Suprapubic skin (tissue), 4 donors: ENCODE measurements around the gene PDE9A.

ENCODE experiments used
- CTCF ChIP-seq, 2 donors: fragments of 200-600 bp in 1 of 2; fragments of 450-650 bp in 1 of 2; sonication (generic) in 1 of 2; IDR thresholded peaks; one replicate each; pipeline ENCODE4 v1.5.1; 2016 to 2019; ENCODE audit warnings: antibody characterized with exemption in 2 of 2, mild to moderate bottlenecking in 1 of 2, moderate library complexity in 1 of 2
- POLR2A ChIP-seq, 2 donors: fragments of 450-650 bp; IDR thresholded peaks; one replicate each; pipeline ENCODE4 v1.6.1; 2017; ENCODE audit warnings: antibody characterized with exemption in 2 of 2, mild to moderate bottlenecking in 2 of 2, moderate library complexity in 2 of 2
- POLR2AphosphoS5 ChIP-seq, 3 donors: sonication (generic); formaldehyde crosslinking; IDR thresholded peaks; one replicate each; pipeline ENCODE4 v1.6.1; 2017; ENCODE audit warnings: antibody characterized with exemption in 3 of 3

DNA sequence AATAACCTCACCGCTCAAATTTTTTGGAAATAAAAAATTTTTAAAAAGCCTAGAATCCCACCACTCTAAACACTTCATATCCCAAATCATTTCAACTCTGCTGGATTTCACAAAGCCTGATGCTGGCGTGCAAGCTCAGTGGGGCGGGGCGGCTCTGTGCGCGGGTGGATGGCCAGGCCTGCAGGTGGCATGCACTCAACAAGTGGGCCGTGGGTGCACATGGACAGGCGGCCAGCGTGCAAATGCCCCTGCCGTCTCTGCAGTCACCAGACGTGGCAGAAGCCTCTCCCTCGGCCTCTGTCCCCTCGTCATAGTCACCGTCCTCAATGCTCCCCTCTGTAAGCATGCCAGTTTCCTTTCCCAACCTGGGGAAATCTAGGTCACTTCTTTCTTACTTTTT lies 6.6 kb upstream of the PDE9A start:
- TF ChIP-seq POLR2AphosphoS5 (IDR thresholded peaks at IDR 0.05) (no peak), CTCF (IDR thresholded peaks at IDR 0.05) (no peak), POLR2A (IDR thresholded peaks at IDR 0.05) (no peak)
